Kidney epithelial cell (primary cell): ENCODE measurements around the gene DYNLRB1. TPM values are rescaled to one million over a fixed set of nuclear protein-coding genes. Genes with fewer than 3 reads are reported as not detected.
A peak's percentile ranks its signal among the peaks of the same experiment; 100 is the strongest.

Experiments used
- DNase-seq: peaks from one replicate; pipeline ENCODE4 v3.0.0-alpha.2; 2010; ENCODE audit warnings: low read depth
- H3K27me3 ChIP-seq: 2 replicates; pipeline ENCODE4 v1.6.0; 2011; ENCODE audit warnings: low read length; ENCODE audit not compliant: control insufficient read depth, insufficient read depth
- H3K36me3 ChIP-seq: 2 replicates; pipeline ENCODE4 v1.5.1; 2011; ENCODE audit warnings: low read length; ENCODE audit not compliant: control insufficient read depth, insufficient read depth
- H3K4me3 ChIP-seq: 2 replicates; pipeline ENCODE4 v1.5.1; 2011; ENCODE audit warnings: low read depth, mild to moderate bottlenecking, control low read depth, low read length
- total RNA-seq: library from RNA; depleted of rRNA; stranded (reverse); fragments of >200 nt; gene quantifications from 2 replicates; pipeline ENCODE4 v1.2.3, GENCODE V29; 2015
- TF ChIP-seq, protein P1 (sequence below): IDR thresholded peaks from 2 replicates; pipeline ENCODE4 v1.5.1; 2011; ENCODE audit warnings: mild to moderate bottlenecking, moderate library complexity, low read length, control low read depth, inconsistent platforms; ENCODE audit not compliant: insufficient read depth, poor library complexity, severe bottlenecking

DYNLRB1 gene
- total RNA-seq, 1 donor from 2014 or later: 143 TPM

- Histone ChIP-seq H3K36me3 (no peaks in the 10 kb centered on the region), H3K4me3 (no peak overlapping the region), H3K27me3 (no peaks in the 10 kb centered on the region)
- DNase-seq: no peak
- TF ChIP-seq, protein P1, sequence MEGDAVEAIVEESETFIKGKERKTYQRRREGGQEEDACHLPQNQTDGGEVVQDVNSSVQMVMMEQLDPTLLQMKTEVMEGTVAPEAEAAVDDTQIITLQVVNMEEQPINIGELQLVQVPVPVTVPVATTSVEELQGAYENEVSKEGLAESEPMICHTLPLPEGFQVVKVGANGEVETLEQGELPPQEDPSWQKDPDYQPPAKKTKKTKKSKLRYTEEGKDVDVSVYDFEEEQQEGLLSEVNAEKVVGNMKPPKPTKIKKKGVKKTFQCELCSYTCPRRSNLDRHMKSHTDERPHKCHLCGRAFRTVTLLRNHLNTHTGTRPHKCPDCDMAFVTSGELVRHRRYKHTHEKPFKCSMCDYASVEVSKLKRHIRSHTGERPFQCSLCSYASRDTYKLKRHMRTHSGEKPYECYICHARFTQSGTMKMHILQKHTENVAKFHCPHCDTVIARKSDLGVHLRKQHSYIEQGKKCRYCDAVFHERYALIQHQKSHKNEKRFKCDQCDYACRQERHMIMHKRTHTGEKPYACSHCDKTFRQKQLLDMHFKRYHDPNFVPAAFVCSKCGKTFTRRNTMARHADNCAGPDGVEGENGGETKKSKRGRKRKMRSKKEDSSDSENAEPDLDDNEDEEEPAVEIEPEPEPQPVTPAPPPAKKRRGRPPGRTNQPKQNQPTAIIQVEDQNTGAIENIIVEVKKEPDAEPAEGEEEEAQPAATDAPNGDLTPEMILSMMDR: no peak
Observed at GRCh38 chr20:34578521-34578920, 62.3 kb downstream of the DYNLRB1 start.

GRCh38 chr20:34579191-34579978 lies 63.2 kb downstream of the DYNLRB1 start:
- DNase-seq: peak; percentile 58
- no peaks in the 10 kb centered on the region for H3K36me3 ChIP-seq
- TF ChIP-seq, protein P1: peak; percentile 81
- no peak overlapping the region for H3K4me3 ChIP-seq
- H3K27me3 ChIP-seq: no peaks in the 10 kb centered on the region

DNA sequence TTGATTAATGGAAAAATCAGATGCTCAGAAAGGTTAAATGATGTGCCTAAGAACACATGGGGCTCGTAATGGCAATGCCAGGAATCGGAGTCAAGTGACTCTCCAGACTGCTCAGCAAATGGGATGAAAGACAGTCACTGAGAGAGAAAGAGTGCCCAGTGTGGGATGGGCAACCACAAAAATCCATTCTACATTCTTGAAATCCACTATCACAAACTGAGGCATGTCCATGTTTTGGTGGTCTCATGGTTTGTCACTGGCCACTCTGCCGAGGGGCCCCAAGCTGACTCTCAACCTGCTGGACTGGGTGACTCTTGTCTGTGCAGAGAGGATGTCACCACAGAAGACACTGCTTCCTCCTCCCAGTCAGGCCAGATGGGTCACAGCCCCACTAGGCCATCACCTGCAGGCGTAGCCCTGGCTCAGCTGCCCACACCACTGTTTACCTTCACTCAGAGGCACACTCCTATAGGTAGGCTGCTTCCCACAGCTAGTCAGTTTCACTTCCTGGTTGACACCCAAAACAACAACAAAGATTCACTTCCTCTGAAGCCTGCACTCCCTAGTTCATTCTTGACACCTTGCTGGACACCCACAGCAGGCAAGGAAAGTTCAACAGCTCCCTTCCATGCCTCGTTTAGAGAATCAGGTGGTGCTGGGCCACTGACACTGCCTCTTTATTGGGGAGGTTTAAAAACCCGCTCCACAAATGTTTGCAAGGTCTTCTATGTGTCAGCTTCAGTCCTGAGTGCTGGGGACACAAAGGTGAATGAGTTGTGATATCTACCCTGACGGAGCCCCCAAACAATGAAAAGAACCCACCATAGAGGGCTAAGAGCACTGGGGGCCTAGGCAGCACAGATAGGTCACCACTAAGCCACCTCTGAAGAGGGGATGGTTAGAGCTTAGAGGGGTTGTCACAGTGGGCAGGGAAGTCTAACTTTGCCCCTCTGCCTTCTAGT lies 64.0 kb downstream of the DYNLRB1 start:
- TF ChIP-seq, protein P1: no peak
- H3K27me3 ChIP-seq: no peaks in the 10 kb centered on the region
- H3K36me3 ChIP-seq: no peaks in the 10 kb centered on the region
- DNase-seq: no peak
- no peak overlapping the region for H3K4me3 ChIP-seq

DNA sequence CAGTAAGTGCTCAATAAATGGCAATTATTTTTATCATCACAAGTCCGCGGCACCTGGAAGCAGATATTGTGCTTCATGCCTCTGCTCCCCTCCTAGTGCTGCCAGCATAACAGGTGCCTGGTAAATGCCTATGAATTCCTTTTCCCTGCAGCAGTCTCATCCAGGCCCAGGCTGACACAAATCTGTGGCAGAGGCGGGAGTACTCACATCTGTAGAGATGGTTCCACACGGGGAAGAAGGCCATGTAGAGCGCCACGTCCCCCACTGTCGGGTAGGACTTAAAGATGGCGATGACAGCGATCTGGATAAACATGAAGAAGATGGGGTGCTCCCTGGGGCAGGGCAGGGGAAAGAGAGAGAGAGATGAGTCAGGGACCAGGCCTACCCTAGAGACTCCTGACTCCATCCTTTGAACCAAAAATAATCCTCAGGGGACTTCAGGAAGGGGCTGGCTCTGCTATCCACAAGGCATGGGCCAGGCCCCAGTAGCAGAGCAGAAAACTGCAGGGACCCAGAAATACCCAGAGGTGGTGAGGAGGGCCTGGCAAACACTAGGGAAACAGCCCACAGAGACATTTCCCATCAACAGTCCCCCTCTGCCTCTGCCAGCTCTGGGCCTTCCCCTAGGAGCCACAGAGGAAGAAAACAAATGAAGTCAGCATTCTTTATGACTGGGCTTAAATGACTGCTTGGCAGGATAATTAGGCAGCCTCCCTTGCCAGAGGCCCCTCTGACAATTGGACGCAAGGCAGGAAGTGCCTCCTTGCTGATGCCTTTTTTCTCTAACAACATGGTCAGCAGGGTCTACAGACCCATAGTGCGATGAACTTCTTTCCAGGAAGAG lies 65.3 kb downstream of the DYNLRB1 start:
- Histone ChIP-seq H3K4me3 (no peak overlapping the region), H3K27me3 (no peaks in the 10 kb centered on the region), H3K36me3 (no peaks in the 10 kb centered on the region)
- DNase-seq: no peak
- TF ChIP-seq, protein P1: no peak

DNA sequence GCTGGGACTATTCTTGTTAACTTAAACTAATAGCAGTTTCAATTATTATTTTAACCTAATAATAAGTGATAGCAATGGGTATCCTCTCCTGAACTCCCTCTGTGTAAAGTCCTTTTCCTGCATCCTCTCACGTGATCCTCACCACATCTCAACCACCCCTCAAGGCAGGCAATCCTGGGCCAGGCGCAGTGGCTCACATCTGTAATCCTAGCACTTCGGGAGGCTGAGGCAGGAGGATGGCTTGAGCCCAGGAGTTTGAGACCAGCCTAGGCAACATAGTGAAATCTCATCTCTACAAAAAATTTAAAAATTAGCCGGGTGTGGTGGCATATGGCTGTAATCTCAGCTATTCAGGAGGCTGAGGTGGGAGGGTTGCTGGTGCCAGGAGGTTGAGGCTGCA lies 66.0 kb downstream of the DYNLRB1 start:
- no peaks in the 10 kb centered on the region for H3K27me3 ChIP-seq
- TF ChIP-seq, protein P1: no peak
- no peak for DNase-seq
- no peak overlapping the region for H3K4me3 ChIP-seq
- H3K36me3 ChIP-seq: no peaks in the 10 kb centered on the region
